A549 (cell line): ENCODE measurements around the gene TNK1. TPM values are rescaled to one million over a fixed set of nuclear protein-coding genes. Genes with fewer than 3 reads are reported as not detected.

ENCODE experiments used
- ATAC-seq, 2 experiments: fragments of 200-7000 bp in 1 of 2; fragments of >200 bp in 1 of 2; cut with Nextera tagmentation in 1 of 2; cut with Tn5 transposase in 1 of 2; 3 replicates each; pipeline versions ENCODE4 v1.8.0 to v1.9.1; 2018 to 2020; ENCODE audit warnings: mild to moderate bottlenecking in 1 of 2, moderate library complexity in 1 of 2
- CTCF ChIA-PET: fragments of 300-600 bp; sonication (Branson Sonifier 250); formaldehyde crosslinking; extraction: SDS; loops from one replicate; lab custom pipeline; 2021; ENCODE audit warnings: antibody characterized with exemption, inconsistent platforms; lab: Yijun Ruan, JAX
- POLR2A ChIA-PET: fragments of 350-600 bp; formaldehyde crosslinking; extraction: SDS; loops from one replicate; lab custom pipeline; 2021; ENCODE audit warnings: antibody characterized with exemption, inconsistent platforms; lab: Yijun Ruan, JAX
- DNase-seq, 2 experiments: peaks; one replicate each; pipeline versions ENCODE4 v3.0.0 to v3.0.0-alpha.2; 2011 to 2016; ENCODE audit warnings: low read depth in 1 of 2, low spot score in 1 of 2
- FAIRE-seq: peaks from 2 replicates; lab custom pipeline; 2011; peaks lifted over from hg19 to GRCh38; lab: Jason Lieb, UNC
- H3K27ac ChIP-seq, 2 experiments: fragments of >200 bp; sonication (Bioruptor Twin); formaldehyde crosslinking; 3 replicates each; pipeline ENCODE4 v1.5.1; 2016 to 2017
- H3K4me1 ChIP-seq: fragments of >200 bp; sonication (Bioruptor Twin); formaldehyde crosslinking; 3 replicates; pipeline ENCODE4 v1.6.1; 2016
- H3K4me2 ChIP-seq: fragments of >200 bp; sonication (Bioruptor Twin); formaldehyde crosslinking; 3 replicates; pipeline ENCODE4 v1.6.1; 2016
- H3K4me3 ChIP-seq: fragments of >200 bp; sonication (Bioruptor Twin); formaldehyde crosslinking; 3 replicates; pipeline ENCODE4 v1.5.1; 2016
- H3K9me3 ChIP-seq: fragments of >200 bp; sonication (Bioruptor Twin); formaldehyde crosslinking; 3 replicates; pipeline ENCODE4 v1.6.1; 2016
- BCL3 ChIP-seq: fragments of >200 bp; sonication (Bioruptor Twin); formaldehyde crosslinking; IDR thresholded peaks from 3 replicates; pipeline ENCODE4 v1.6.1; 2016
- CBX8 ChIP-seq: fragments of 200-600 bp; sonication (generic); IDR thresholded peaks from 2 replicates; pipeline ENCODE4 v1.6.1; 2016
- CEBPB ChIP-seq, 2 experiments: fragments of >200 bp in 1 of 2; sonication (Bioruptor Twin) in 1 of 2; formaldehyde crosslinking in 1 of 2; IDR thresholded peaks; 2 replicates each; pipeline ENCODE4 v1.6.1; 2012 to 2016
- CHD2 ChIP-seq: fragments of 150-350 bp; IDR thresholded peaks from 2 replicates; pipeline ENCODE4 v1.6.1; 2014; ENCODE audit warnings: low read length; ENCODE audit not compliant: partially characterized antibody
- ESRRA ChIP-seq: fragments of 150-350 bp; IDR thresholded peaks from 2 replicates; pipeline ENCODE4 v1.6.1; 2014; ENCODE audit warnings: mild to moderate bottlenecking, low read length, borderline replicate concordance
- FOSL2 ChIP-seq, 2 experiments: fragments of 450-650 bp in 1 of 2; fragments of >200 bp in 1 of 2; sonication (Bioruptor Twin) in 1 of 2; formaldehyde crosslinking; IDR thresholded peaks; 2 replicates each; pipeline versions ENCODE4 v1.5.0 to v1.6.1; 2016 to 2020; ENCODE audit warnings: mild to moderate bottlenecking in 1 of 2, moderate library complexity in 1 of 2
- FOXS1 ChIP-seq: fragments of 250-450 bp; sonication (Bioruptor Pico); IDR thresholded peaks from 2 replicates; pipeline ENCODE4 v1.5.0; 2020; ENCODE audit warnings: mild to moderate bottlenecking, moderate library complexity
- HEYL ChIP-seq: fragments of 250-450 bp; sonication (Bioruptor Pico); IDR thresholded peaks from 2 replicates; pipeline ENCODE4 v1.8.0; 2021; ENCODE audit warnings: mild to moderate bottlenecking, moderate library complexity
- HMGXB4 ChIP-seq: fragments of 250-450 bp; sonication (Bioruptor Pico); IDR thresholded peaks from 2 replicates; pipeline ENCODE4 v1.5.0; 2021; ENCODE audit warnings: mild to moderate bottlenecking, moderate library complexity, borderline replicate concordance
- HOXA7 ChIP-seq: fragments of 250-450 bp; sonication (Bioruptor Pico); IDR thresholded peaks from 2 replicates; pipeline ENCODE4 v1.5.0; 2020; ENCODE audit warnings: mild to moderate bottlenecking, moderate library complexity
- HOXB5 ChIP-seq: fragments of 250-450 bp; sonication (Bioruptor Pico); IDR thresholded peaks from 2 replicates; pipeline ENCODE4 v1.5.0; 2020; ENCODE audit warnings: mild to moderate bottlenecking, moderate library complexity
- MAFK ChIP-seq: fragments of 450-650 bp; IDR thresholded peaks from 2 replicates; pipeline ENCODE4 v1.6.1; 2014; ENCODE audit not compliant: partially characterized antibody
- NPAS2 ChIP-seq: fragments of 250-450 bp; sonication (Bioruptor Pico); IDR thresholded peaks from 2 replicates; pipeline ENCODE4 v1.8.0; 2022; ENCODE audit warnings: mild to moderate bottlenecking, moderate library complexity, borderline replicate concordance
- PHF8 ChIP-seq: fragments of 200-600 bp; sonication (generic); IDR thresholded peaks from 2 replicates; pipeline ENCODE4 v1.6.1; 2016; ENCODE audit warnings: low read depth, mild to moderate bottlenecking, antibody characterized with exemption, moderate library complexity, borderline replicate concordance
- POLR2A ChIP-seq: IDR thresholded peaks from 2 replicates; pipeline ENCODE4 v1.6.1; 2012; ENCODE audit warnings: mild to moderate bottlenecking, low read length
- POLR2AphosphoS2 ChIP-seq: conservative IDR thresholded peaks from 2 replicates; pipeline ENCODE4 v1.6.1; 2012; ENCODE audit warnings: low read length, improper control_type of control experiment, inconsistent platforms
- RARB ChIP-seq: fragments of 250-450 bp; sonication (Bioruptor Pico); IDR thresholded peaks from 2 replicates; pipeline ENCODE4 v1.8.0; 2021; ENCODE audit warnings: mild to moderate bottlenecking, moderate library complexity
- RCOR1 ChIP-seq: fragments of 150-350 bp; IDR thresholded peaks from 2 replicates; pipeline ENCODE4 v1.6.1; 2014; ENCODE audit warnings: antibody characterized with exemption, low read length, low read depth
- TFCP2L1 ChIP-seq: fragments of 250-450 bp; sonication (Bioruptor Pico); IDR thresholded peaks from 2 replicates; pipeline ENCODE4 v1.5.0; 2021; ENCODE audit warnings: mild to moderate bottlenecking
- USF2 ChIP-seq: fragments of 450-650 bp; IDR thresholded peaks from 2 replicates; pipeline ENCODE4 v1.6.1; 2014; ENCODE audit warnings: antibody characterized with exemption
- WGBS: methylation state at CpG from one replicate; pipeline ENCODE4 v1.1.6; 2017; ENCODE audit errors: missing lambda C conversion rate; 5-methylcytosine and 5-hydroxymethylcytosine counted together
- polyA plus RNA-seq, 4 experiments: library from polyadenylated mRNA; depleted of rRNA in 3 of 4; stranded (reverse); fragments of >200 nt; fragmentation: RNase III in 1 of 4; extraction: RNeasy Plus Mini Kit Qiagen cat#74134 plus additional on column Dnase treatment in 1 of 4; gene quantifications; 2 replicates in 3 of 4; 3 replicates in 1 of 4; pipeline ENCODE4 v1.2.3, GENCODE V29; 2011 to 2017
- TF ChIP-seq, protein P1 (sequence below): fragments of >200 bp; sonication (Bioruptor Twin); formaldehyde crosslinking; IDR thresholded peaks from 2 replicates; pipeline ENCODE4 v1.6.1; 2016

TNK1 gene
- polyA plus RNA-seq, 2 of the 4 experiments (the other 2 are of a cell fraction) = 1.2 to 2.2 TPM

GRCh38 chr17:7351665-7352502 is 29.0 kb upstream of the TNK1 start, which contains the start of gene KCTD11 (continued):
- TF ChIP-seq BCL3 (peak; percentile 79), TFCP2L1 (CRISPR knock-in tag) (0 out of 2 replicates have a peak, but pooled peaks have one; percentile 40)

DNA sequence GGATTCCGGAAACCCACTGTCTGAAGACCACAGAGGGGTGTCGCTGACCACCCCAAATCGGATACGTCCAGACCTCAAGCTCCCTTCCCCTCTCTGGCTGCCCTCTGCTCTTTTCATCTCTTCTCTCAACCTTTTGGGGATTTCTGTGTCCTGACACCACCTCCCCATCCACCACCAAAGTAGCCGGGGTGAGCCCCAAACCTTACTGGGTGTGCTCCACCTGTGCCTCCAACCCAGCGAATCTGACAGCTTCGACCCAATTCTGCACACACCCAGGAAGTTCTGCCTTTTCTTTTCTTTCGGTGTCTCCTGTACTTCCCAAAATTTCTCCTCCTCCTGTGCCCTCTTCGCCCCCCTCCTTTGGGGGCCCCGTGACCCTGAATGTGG is 28.4 kb upstream of the TNK1 start:
- FAIRE-seq = no peak
- ChIA-PET POLR2A (interaction anchor here (1.3 to 3.9 kb wide), 3 partner anchors 42 to 51 kb away, joined by 3 to 25 read pairs (median 4); partner anchors contain the start of genes PLSCR3 and TMEM256), CTCF (interaction anchor here (0.6 to 6.6 kb wide), 18 partner anchors 9 to 208 kb away, joined by 3 to 232 read pairs (median 6); partner anchors contain the start of genes ACAP1, FGF11, PLSCR3 and SENP3)
- Histone ChIP-seq H3K4me2 (peak overlapping the region; percentile 90), H3K4me3 (peak overlapping the region; percentile 70), H3K4me1 (peaks cover 52% of the 10 kb centered on the region), H3K27ac (peak overlapping the region; percentile 92 to 96), H3K9me3 (no peaks in the 10 kb centered on the region)
- no peak for ATAC-seq
- TF ChIP-seq RARB (CRISPR knock-in tag) (no peak), HOXA7 (CRISPR knock-in tag) (no peak), CEBPB (IDR thresholded peaks at IDR 0.05) (no peak), FOXS1 (CRISPR knock-in tag) (no peak), POLR2A (no peak), MAFK (no peak), NPAS2 (CRISPR knock-in tag) (no peak), HMGXB4 (CRISPR knock-in tag) (no peak), HEYL (CRISPR knock-in tag) (no peak)
- TF ChIP-seq, protein P1, sequence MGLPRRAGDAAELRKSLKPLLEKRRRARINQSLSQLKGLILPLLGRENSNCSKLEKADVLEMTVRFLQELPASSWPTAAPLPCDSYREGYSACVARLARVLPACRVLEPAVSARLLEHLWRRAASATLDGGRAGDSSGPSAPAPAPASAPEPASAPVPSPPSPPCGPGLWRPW = no peak
- WGBS = 46% methylated on average over 10 of the region's 10 CpGs
- DNase-seq = no peak

DNA sequence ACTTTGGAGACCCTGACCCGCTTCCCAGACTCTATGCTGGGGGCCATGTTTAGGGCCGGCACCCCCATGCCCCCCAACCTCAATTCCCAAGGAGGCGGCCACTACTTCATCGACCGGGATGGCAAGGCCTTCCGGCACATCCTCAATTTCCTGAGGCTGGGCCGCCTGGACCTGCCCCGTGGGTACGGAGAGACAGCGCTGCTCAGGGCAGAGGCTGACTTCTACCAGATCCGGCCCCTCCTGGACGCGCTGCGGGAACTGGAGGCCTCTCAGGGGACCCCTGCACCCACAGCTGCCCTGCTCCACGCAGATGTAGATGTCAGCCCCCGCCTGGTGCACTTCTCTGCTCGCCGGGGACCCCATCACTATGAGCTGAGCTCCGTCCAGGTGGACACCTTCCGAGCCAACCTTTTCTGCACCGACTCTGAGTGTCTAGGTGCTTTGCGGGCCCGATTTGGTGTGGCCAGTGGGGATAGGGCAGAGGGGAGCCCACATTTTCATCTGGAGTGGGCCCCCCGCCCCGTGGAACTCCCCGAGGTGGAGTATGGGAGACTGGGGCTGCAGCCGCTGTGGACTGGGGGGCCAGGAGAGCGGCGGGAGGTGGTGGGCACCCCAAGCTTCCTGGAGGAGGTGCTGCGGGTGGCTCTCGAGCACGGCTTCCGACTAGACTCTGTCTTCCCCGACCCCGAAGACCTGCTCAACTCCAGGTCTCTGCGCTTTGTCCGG is 27.8 kb upstream of the TNK1 start:
- Histone ChIP-seq H3K4me2 (peak overlapping the region; percentile 90), H3K4me1 (peaks cover 52% of the 10 kb centered on the region), H3K27ac (peak overlapping the region; percentile 92 to 96; a peak in 4 of 6 replicates), H3K4me3 (peak overlapping the region; percentile 70), H3K9me3 (no peaks in the 10 kb centered on the region)
- DNase-seq (no peak), ATAC-seq (no peak), FAIRE-seq (no peak)
- ChIA-PET POLR2A (interaction anchor here (0.8 to 3.9 kb wide), 2 partner anchors 45 to 50 kb away, joined by 3 to 25 read pairs; partner anchors contain the start of gene TMEM256), CTCF (interaction anchor here (0.6 to 6.6 kb wide), 25 partner anchors 9 to 261 kb away, joined by 3 to 232 read pairs (median 4); partner anchors contain the start of genes ACAP1, FGF11, FXR2 and PLSCR3)
- WGBS = 94% methylated on average over 37 of the region's 37 CpGs
- TF ChIP-seq RCOR1 = no peak
- TF ChIP-seq CBX8 = no peak
- no peak for TF ChIP-seq HOXB5
- no peak for TF ChIP-seq CHD2
- no peak for TF ChIP-seq POLR2A
- no peak for TF ChIP-seq HOXA7 (CRISPR knock-in tag)
- TF ChIP-seq FOSL2 (IDR thresholded peaks at IDR 0.05) = no peak
- TF ChIP-seq FOSL2 (CRISPR knock-in tag; IDR thresholded peaks at IDR 0.05) = no peak
- TF ChIP-seq ESRRA = no peak
- TF ChIP-seq POLR2AphosphoS2 = no peak
- no peak for TF ChIP-seq USF2
- no peak for TF ChIP-seq NPAS2 (CRISPR knock-in tag)
- TF ChIP-seq PHF8 = no peak
